ENCODE measurements around the gene E2F4.

E2F4 gene

GRCh38 chr16:67173808-67174705 is 17.9 kb upstream of the E2F4 start:
- no peak for DNase-seq (ENCODE audit: low read depth)

GRCh38 chr16:67174706-67175231 is 17.2 kb upstream of the E2F4 start:
- DNase-seq (ENCODE audit: low read depth), result no peak

- DNase-seq (ENCODE audit: low read depth), result no peak
Observed at GRCh38 chr16:67176662-67177061, 15.3 kb upstream of the E2F4 start.

GRCh38 chr16:67177743-67178699 is 13.9 kb upstream of the E2F4 start:
- no peak for DNase-seq (ENCODE audit: low read depth)

- no peak for DNase-seq (ENCODE audit: low read depth)
Observed at GRCh38 chr16:67179421-67180080, 12.4 kb upstream of the E2F4 start.

- no peak for DNase-seq (ENCODE audit: low read depth)
Observed at GRCh38 chr16:67180166-67180565, 11.8 kb upstream of the E2F4 start.

GRCh38 chr16:67181346-67181745 is 10.6 kb upstream of the E2F4 start:
- no peak for DNase-seq (ENCODE audit: low read depth)

- no peak for DNase-seq (ENCODE audit: low read depth)
Observed at GRCh38 chr16:67182288-67182687, 9.7 kb upstream of the E2F4 start.

GRCh38 chr16:67183284-67183626 is 8.7 kb upstream of the E2F4 start:
- no peak for DNase-seq (ENCODE audit: low read depth)

- peak; percentile 92 for DNase-seq (ENCODE audit: low read depth)
Observed at GRCh38 chr16:67183627-67184452, 8.1 kb upstream of the E2F4 start, which contains the start of gene MATCAP1. Gene MATCAP1 (minus strand): TSS chr16:67183963. CDS start chr16:67180610, 3,353 bp downstream.

- DNase-seq (ENCODE audit: low read depth), result no peak
Observed at GRCh38 chr16:67184453-67184994, 7.4 kb upstream of the E2F4 start.

GRCh38 chr16:67184995-67185650 is 6.8 kb upstream of the E2F4 start:
- peak; percentile 67 for DNase-seq (ENCODE audit: low read depth)

GRCh38 chr16:67185651-67186134 is 6.3 kb upstream of the E2F4 start:
- no peak for DNase-seq (ENCODE audit: low read depth)

GRCh38 chr16:67186550-67186950 is 5.4 kb upstream of the E2F4 start:
- no peak for DNase-seq (ENCODE audit: low read depth)

- DNase-seq (ENCODE audit: low read depth), result no peak
Observed at GRCh38 chr16:67187175-67187890, 4.6 kb upstream of the E2F4 start.

GRCh38 chr16:67188323-67188722 is 3.6 kb upstream of the E2F4 start:
- DNase-seq (ENCODE audit: low read depth), result no peak

GRCh38 chr16:67188798-67189197 is 3.2 kb upstream of the E2F4 start:
- DNase-seq (ENCODE audit: low read depth), result no peak

- no peak for DNase-seq (ENCODE audit: low read depth)
Observed at GRCh38 chr16:67190041-67190440, 1.9 kb upstream of the E2F4 start, which contains the start of gene EXOC3L1. Gene EXOC3L1 (minus strand): TSS chr16:67190136. CDS start chr16:67189676, 460 bp downstream.

Data from stimulated activated CD4-positive, alpha-beta T cell treated with anti-CD3 and anti-CD28 coated beads, Interleukin-2, amount 100 ng/mL, for 4 hours (primary cell).